Natural killer cell (primary cell): ENCODE measurements around the gene SECTM1. TPM values are rescaled to one million over a fixed set of nuclear protein-coding genes. Genes with fewer than 3 reads are reported as not detected.
"Not testable (repeated sequence)": the region's sequence is repeated elsewhere in the genome, so short reads cannot be mapped to it uniquely, and the experiment has no call there.

Experiments used
- ATAC-seq, 3 donors: fragments of 150-1000 bp in 2 of 3; fragments of 200-7000 bp in 1 of 3; cut with Tn5 transposase; 1 replicate in 1 of 3; 2 replicates in 2 of 3; pipeline ENCODE4 v1.10.0; 2021; ENCODE audit warnings: mild to moderate bottlenecking in 2 of 3, moderate library complexity in 2 of 3
- DNase-seq, 2 donors: peaks; one replicate each; pipeline versions ENCODE4 v3.0.0 to v3.0.0-alpha.2; 2013 to 2021; ENCODE audit warnings: mixed read lengths in 1 of 2
- H3K27ac ChIP-seq: one replicate; pipeline ENCODE4 v1.5.1; 2013; ENCODE audit warnings: mild to moderate bottlenecking, low read length
- H3K27me3 ChIP-seq: one replicate; pipeline ENCODE4 v1.6.1; 2013; ENCODE audit warnings: low read length; ENCODE audit not compliant: control insufficient read depth, insufficient read depth
- H3K36me3 ChIP-seq: one replicate; pipeline ENCODE4 v1.6.1; 2013; ENCODE audit warnings: low read length; ENCODE audit not compliant: control insufficient read depth, insufficient read depth
- H3K4me1 ChIP-seq: one replicate; pipeline ENCODE4 v1.6.1; 2013; ENCODE audit warnings: low read length; ENCODE audit not compliant: control insufficient read depth, insufficient read depth
- H3K4me3 ChIP-seq: one replicate; pipeline ENCODE4 v1.5.1; 2013; ENCODE audit warnings: low read length
- H3K9me3 ChIP-seq: one replicate; pipeline ENCODE4 v1.6.1; 2013; ENCODE audit warnings: low read length; ENCODE audit not compliant: control insufficient read depth, insufficient read depth
- H3K27ac Mint-ChIP-seq, 2 donors: one replicate each; pipeline ENCODE4 v1.8.0; 2022; ENCODE audit warnings: mild to moderate bottlenecking in 2 of 2, mixed read lengths in 2 of 2, moderate library complexity in 1 of 2
- H3K27me3 Mint-ChIP-seq, 2 donors: one replicate each; pipeline ENCODE4 v1.8.0; 2022; ENCODE audit warnings: low read depth in 2 of 2, mixed read lengths in 2 of 2
- H3K36me3 Mint-ChIP-seq: one replicate; pipeline ENCODE4 v1.8.0; 2022; ENCODE audit warnings: mixed read lengths
- H3K4me1 Mint-ChIP-seq, 2 donors: one replicate each; pipeline ENCODE4 v1.8.0; 2022; ENCODE audit warnings: mixed read lengths in 2 of 2
- H3K4me3 Mint-ChIP-seq: one replicate; pipeline ENCODE4 v1.8.0; 2022; ENCODE audit warnings: mild to moderate bottlenecking, moderate library complexity, mixed read lengths
- H3K9me3 Mint-ChIP-seq, 2 donors: one replicate each; pipeline ENCODE4 v1.8.0; 2022; ENCODE audit warnings: mixed read lengths in 2 of 2
- CTCF ChIP-seq: fragments of 200-600 bp; IDR thresholded peaks from one replicate; pipeline ENCODE4 v1.8.0; 2022; ENCODE audit warnings: antibody characterized with exemption
- WGBS: methylation state at CpG from one replicate; pipeline ENCODE4 v1.1.7; 2013; ENCODE audit warnings: missing lambda C conversion rate; ENCODE audit not compliant: insufficient coverage; 5-methylcytosine and 5-hydroxymethylcytosine counted together
- intact Hi-C: fragments of 100-400 bp; cut with micrococcal nuclease; formaldehyde crosslinking; loops from one replicate; pipeline ENCODE4 v1.14.2; 2022
- total RNA-seq, 4 donors: library from RNA; stranded (reverse); fragments of 120-200 nt in 1 of 4; gene quantifications; one replicate each; pipeline versions ENCODE4 v1.2.3 to v1.2.4, GENCODE V29; 2013 to 2022

SECTM1 gene
- total RNA-seq, 3 donors from 2014 or later (not counting 1 experiment from before 2014, with no cell fraction given) = 3.6 to 11.2 (median 6.3) TPM

GRCh38 chr17:82361885-82362633 lies 28.5 kb upstream of the SECTM1 start:
- DNase-seq (no peak), ATAC-seq (no peak)
- Mint-ChIP-seq H3K27ac (no peak overlapping the region), H3K27me3 (peaks cover 6 to 14% of the 10 kb centered on the region in 2 donors), H3K36me3 (no peaks in the 10 kb centered on the region), H3K4me1 (peaks cover 0 to 10% of the 10 kb centered on the region in 2 donors), H3K9me3 (no peaks in the 10 kb centered on the region), H3K4me3 (no peak overlapping the region)
- Histone ChIP-seq H3K4me3 (no peak overlapping the region), H3K27ac (no peak overlapping the region), H3K36me3 (no peaks in the 10 kb centered on the region), H3K27me3 (no peaks in the 10 kb centered on the region), H3K4me1 (peaks cover 5% of the 10 kb centered on the region), H3K9me3 (no peaks in the 10 kb centered on the region)
- WGBS = 96% methylated on average over 6 of the region's 6 CpGs
- no peak for TF ChIP-seq CTCF
- intact Hi-C loops = no loop called here

- peaks cover 6 to 11% of the 10 kb centered on the region in 2 donors for H3K27me3 Mint-ChIP-seq
- H3K9me3 Mint-ChIP-seq, H3K4me3 Mint-ChIP-seq, H3K36me3 ChIP-seq, H3K4me3 ChIP-seq, H3K36me3 Mint-ChIP-seq, H3K27ac ChIP-seq, ATAC-seq, DNase-seq, H3K4me1 ChIP-seq, H3K27me3 ChIP-seq, H3K9me3 ChIP-seq, intact Hi-C loops, H3K27ac Mint-ChIP-seq, H3K4me1 Mint-ChIP-seq: not testable (repeated sequence)
- WGBS = 60% methylated on average over 1 of the region's 1 CpG
Measured at GRCh38 chr17:82359451-82360074, 26.0 kb upstream of the SECTM1 start.

- Mint-ChIP-seq H3K27me3 (peaks cover 6 to 11% of the 10 kb centered on the region in 2 donors), H3K4me3 (no peak within 1 kb of the TSS), H3K4me1 (peaks cover 0 to 10% of the 10 kb centered on the region in 2 donors), H3K9me3 (no peaks in the 10 kb centered on the region), H3K36me3 (no peaks in the 10 kb centered on the region), H3K27ac (no peak within 1 kb of the TSS)
- H3K27me3 ChIP-seq = no peaks in the 10 kb centered on the region
- no peak within 1 kb of the TSS for H3K27ac ChIP-seq
- intact Hi-C loops = no loop called here
- H3K36me3 ChIP-seq = no peaks in the 10 kb centered on the region
- H3K4me1 ChIP-seq = peaks cover 5% of the 10 kb centered on the region
- H3K9me3 ChIP-seq = no peaks in the 10 kb centered on the region
- WGBS = 61% methylated on average over 18 of the region's 21 CpGs
- no peak for TF ChIP-seq CTCF
- DNase-seq (peak in 1 of 2 donors; percentile 25), ATAC-seq (peak in 2 of 3 donors; percentile 53 to 54)
- no peak within 1 kb of the TSS for H3K4me3 ChIP-seq
Measured at GRCh38 chr17:82358465-82359350, 25.1 kb upstream of the SECTM1 start, which contains the start of gene TEX19. TSS of gene TEX19 (plus strand) at chr17:82359247. CDS start at chr17:82362151, 2,904 bp downstream.

- no peak overlapping the region for H3K27ac Mint-ChIP-seq
- TF ChIP-seq CTCF = no peak
- no peaks in the 10 kb centered on the region for H3K9me3 ChIP-seq
- WGBS = 82% methylated on average over 2 of the region's 2 CpGs
- intact Hi-C loops = no loop called here
- H3K4me3 ChIP-seq = no peak overlapping the region
- H3K4me3 Mint-ChIP-seq = no peak overlapping the region
- no peaks in the 10 kb centered on the region for H3K36me3 ChIP-seq
- H3K27me3 ChIP-seq = no peaks in the 10 kb centered on the region
- no peak overlapping the region for H3K27ac ChIP-seq
- ATAC-seq (no peak), DNase-seq (no peak)
- no peaks in the 10 kb centered on the region for H3K9me3 Mint-ChIP-seq
- H3K4me1 Mint-ChIP-seq = peaks cover 0 to 10% of the 10 kb centered on the region in 2 donors
- H3K36me3 Mint-ChIP-seq = no peaks in the 10 kb centered on the region
- H3K4me1 ChIP-seq = peaks cover 5% of the 10 kb centered on the region
- peaks cover 6 to 11% of the 10 kb centered on the region in 2 donors for H3K27me3 Mint-ChIP-seq
Measured at GRCh38 chr17:82357394-82357793, 23.8 kb upstream of the SECTM1 start.
